ENCODE measurements around the gene ABCE1. TPM values are rescaled to one million over a fixed set of nuclear protein-coding genes. Genes with fewer than 3 reads are reported as not detected.

ABCE1 gene
- total RNA-seq, 4 donors from 2014 or later = 35.7 to 78.4 (median 42.5) TPM

DNA sequence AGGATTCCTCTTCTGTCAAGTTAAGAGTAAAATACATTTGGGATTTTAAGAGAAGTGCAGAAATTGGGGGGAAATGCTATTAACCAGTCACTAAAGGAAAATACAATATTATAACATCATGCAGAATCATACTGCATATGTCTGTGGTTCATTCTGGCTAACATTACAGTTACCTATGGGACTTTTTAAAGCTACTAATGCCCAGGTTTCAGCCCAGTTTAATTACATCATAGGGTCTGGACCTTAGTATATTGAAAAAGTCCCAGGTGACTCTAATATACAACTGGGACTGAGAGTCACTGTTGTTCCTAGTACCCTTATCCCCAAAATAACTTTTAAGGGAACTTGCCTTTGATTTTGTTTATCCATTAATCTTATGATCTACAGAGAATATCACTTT is 10.0 kb downstream of the ABCE1 start:
- TF ChIP-seq POLR2AphosphoS5 (IDR thresholded peaks at IDR 0.05) = no peak
- TF ChIP-seq EP300 (IDR thresholded peaks at IDR 0.05) = no peak
- TF ChIP-seq, protein P1, sequence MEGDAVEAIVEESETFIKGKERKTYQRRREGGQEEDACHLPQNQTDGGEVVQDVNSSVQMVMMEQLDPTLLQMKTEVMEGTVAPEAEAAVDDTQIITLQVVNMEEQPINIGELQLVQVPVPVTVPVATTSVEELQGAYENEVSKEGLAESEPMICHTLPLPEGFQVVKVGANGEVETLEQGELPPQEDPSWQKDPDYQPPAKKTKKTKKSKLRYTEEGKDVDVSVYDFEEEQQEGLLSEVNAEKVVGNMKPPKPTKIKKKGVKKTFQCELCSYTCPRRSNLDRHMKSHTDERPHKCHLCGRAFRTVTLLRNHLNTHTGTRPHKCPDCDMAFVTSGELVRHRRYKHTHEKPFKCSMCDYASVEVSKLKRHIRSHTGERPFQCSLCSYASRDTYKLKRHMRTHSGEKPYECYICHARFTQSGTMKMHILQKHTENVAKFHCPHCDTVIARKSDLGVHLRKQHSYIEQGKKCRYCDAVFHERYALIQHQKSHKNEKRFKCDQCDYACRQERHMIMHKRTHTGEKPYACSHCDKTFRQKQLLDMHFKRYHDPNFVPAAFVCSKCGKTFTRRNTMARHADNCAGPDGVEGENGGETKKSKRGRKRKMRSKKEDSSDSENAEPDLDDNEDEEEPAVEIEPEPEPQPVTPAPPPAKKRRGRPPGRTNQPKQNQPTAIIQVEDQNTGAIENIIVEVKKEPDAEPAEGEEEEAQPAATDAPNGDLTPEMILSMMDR (IDR thresholded peaks at IDR 0.05) = no peak
- no peak for TF ChIP-seq POLR2A (IDR thresholded peaks at IDR 0.05; ENCODE audit: low read depth)
- no peak overlapping the region for H3K27ac ChIP-seq (replicated peaks in 1 of 4)
- intact Hi-C loops (cut with DNase I) = no loop called here
- no peak overlapping the region for H3K4me3 ChIP-seq
- H3K4me1 ChIP-seq = peaks cover 0 to 9% (median 0%) of the 10 kb centered on the region in 4 donors
- H3K36me3 ChIP-seq = peaks cover 52 to 90% (median 67%) of the 10 kb centered on the region in 4 donors
- H3K9me3 ChIP-seq = no peaks in the 10 kb centered on the region
- DNase-seq (ENCODE audit: extremely low spot score) = no peak
- no peaks in the 10 kb centered on the region for H3K27me3 ChIP-seq

DNA sequence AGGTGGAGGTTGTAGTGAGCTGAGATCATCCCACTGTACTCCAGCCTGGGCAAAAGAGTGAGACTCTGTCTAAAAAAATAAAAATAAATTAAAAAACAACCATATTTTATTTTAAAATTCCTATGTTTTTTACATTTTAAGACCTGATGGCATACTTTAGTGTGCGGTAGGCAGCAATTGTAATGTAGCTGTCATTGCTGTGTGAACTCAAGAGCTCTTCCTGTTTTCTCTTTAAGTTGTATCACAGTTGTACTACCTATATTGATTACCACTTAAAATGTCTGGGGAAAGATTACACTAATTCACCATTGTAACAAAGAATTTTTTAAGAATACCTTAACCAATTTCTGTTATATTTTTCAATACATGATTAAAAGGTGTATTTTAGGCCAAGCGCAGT is 27.3 kb downstream of the ABCE1 start:
- H3K9me3 ChIP-seq = no peaks in the 10 kb centered on the region
- no peak for DNase-seq (ENCODE audit: extremely low spot score)
- 99% methylated on average over 2 of the region's 2 CpGs for WGBS
- intact Hi-C loops (cut with DNase I) = no loop called here
- H3K4me1 ChIP-seq = no peaks in the 10 kb centered on the region
- H3K27me3 ChIP-seq = no peaks in the 10 kb centered on the region
- no peak overlapping the region for H3K27ac ChIP-seq (replicated peaks in 1 of 4)
- no peak for TF ChIP-seq EP300 (IDR thresholded peaks at IDR 0.05)
- TF ChIP-seq, protein P1 (IDR thresholded peaks at IDR 0.05) = no peak
- TF ChIP-seq POLR2AphosphoS5 (IDR thresholded peaks at IDR 0.05) = no peak
- no peak for TF ChIP-seq POLR2A (IDR thresholded peaks at IDR 0.05; ENCODE audit: low read depth)
- H3K4me3 ChIP-seq = no peak overlapping the region
- peaks cover 44 to 96% (median 74%) of the 10 kb centered on the region in 4 donors for H3K36me3 ChIP-seq

DNA sequence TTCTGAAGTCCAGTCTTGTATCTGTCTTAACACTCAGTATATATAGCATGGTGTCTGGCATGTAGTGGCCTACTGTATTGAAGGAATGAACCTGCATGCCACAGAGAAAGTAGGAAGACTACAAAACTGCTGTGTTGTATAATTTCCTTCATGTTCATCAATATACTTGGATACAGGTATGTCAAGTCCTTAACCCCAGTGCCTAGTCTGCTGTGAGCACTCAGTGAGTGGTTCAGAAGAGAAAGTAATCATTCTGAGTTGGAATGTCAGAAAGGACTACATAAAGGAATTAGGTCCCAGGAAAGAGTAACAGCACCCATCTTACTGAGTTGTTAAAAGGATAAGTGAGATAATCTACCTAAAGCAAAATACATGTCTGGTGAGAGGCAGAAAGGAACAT is 32.0 kb downstream of the ABCE1 start:
- H3K4me3 ChIP-seq = no peak overlapping the region
- H3K27me3 ChIP-seq = no peaks in the 10 kb centered on the region
- H3K27ac ChIP-seq (replicated peaks in 1 of 4) = no peak overlapping the region
- H3K9me3 ChIP-seq = no peaks in the 10 kb centered on the region
- peaks cover 21 to 64% (median 38%) of the 10 kb centered on the region in 4 donors for H3K36me3 ChIP-seq
- peaks cover 0 to 12% (median 3%) of the 10 kb centered on the region in 4 donors for H3K4me1 ChIP-seq
- TF ChIP-seq, protein P1 (IDR thresholded peaks at IDR 0.05) = no peak
- TF ChIP-seq POLR2AphosphoS5 (IDR thresholded peaks at IDR 0.05) (no peak), POLR2A (IDR thresholded peaks at IDR 0.05; ENCODE audit: low read depth) (no peak), EP300 (IDR thresholded peaks at IDR 0.05) (no peak)
- intact Hi-C loops (cut with DNase I) = no loop called here
- DNase-seq (ENCODE audit: extremely low spot score) = no peak

DNA sequence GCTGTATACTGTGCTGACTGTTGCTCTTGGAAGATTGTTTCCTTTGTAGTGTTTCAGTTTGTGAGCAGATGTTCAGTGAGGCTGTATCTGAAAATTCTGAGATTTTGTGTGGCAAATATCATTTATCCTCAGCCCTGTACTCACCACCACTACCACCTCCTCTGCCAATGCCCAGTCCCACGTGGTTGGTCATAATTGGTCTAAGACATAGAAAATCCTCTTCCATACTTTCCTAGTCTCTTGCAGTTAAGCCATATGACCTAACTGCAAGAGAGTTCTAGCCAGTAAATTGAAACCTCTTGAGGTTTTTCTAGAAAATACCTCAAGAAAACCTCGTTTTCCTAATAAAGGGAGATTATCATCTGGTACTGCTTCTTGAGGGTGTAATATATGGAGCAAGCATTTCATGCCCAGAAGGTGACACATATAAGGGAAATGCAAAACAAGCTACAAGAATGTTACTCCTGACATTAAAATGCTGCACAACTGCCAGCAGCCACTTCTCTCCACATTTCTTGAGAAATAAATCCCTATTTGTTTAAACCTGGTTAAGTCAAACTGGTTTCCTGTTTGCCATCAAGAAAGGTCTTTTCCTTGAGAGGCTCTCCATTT is 32.8 kb downstream of the ABCE1 start:
- 71% methylated on average over 2 of the region's 2 CpGs for WGBS
- Histone ChIP-seq H3K4me1 (peaks cover 0 to 12% (median 3%) of the 10 kb centered on the region in 4 donors), H3K36me3 (peaks cover 14 to 60% (median 31%) of the 10 kb centered on the region in 4 donors), H3K27ac (replicated peaks in 1 of 4) (peak overlapping the region in 1 of 4 donors; percentile 5), H3K27me3 (no peaks in the 10 kb centered on the region), H3K9me3 (no peaks in the 10 kb centered on the region), H3K4me3 (no peak overlapping the region)
- TF ChIP-seq, protein P1 (IDR thresholded peaks at IDR 0.05) = no peak
- TF ChIP-seq POLR2AphosphoS5 (IDR thresholded peaks at IDR 0.05) (no peak), POLR2A (IDR thresholded peaks at IDR 0.05; ENCODE audit: low read depth) (no peak), EP300 (IDR thresholded peaks at IDR 0.05) (no peak)
- DNase-seq (ENCODE audit: extremely low spot score) = no peak
- intact Hi-C loops (cut with DNase I) = no loop called here

DNA sequence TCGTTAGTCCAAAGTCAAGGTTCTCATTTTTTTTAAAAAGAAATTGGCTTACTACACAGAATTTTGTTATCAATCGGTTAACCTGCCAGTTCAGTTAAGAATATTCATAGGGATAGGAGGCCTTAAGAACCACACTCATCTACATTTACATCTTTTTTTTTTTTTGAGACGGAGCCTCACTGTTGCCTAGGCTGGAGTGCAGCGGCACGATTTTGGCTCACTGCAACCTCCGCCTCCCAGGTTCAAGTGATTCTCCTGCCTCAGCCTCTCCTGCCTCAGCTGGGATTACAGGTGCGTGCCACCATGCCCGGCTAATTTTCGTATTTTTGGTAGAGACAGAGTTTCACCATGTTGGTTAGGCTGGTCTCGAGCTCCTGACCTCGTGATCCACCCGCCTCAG is 33.7 kb downstream of the ABCE1 start:
- intact Hi-C loops (cut with DNase I) = no loop called here
- no peak overlapping the region for H3K27ac ChIP-seq (replicated peaks in 1 of 4)
- H3K4me3 ChIP-seq = no peak overlapping the region
- DNase-seq (ENCODE audit: extremely low spot score) = no peak
- peaks cover 0 to 12% (median 3%) of the 10 kb centered on the region in 4 donors for H3K4me1 ChIP-seq
- 95% methylated on average over 12 of the region's 12 CpGs for WGBS
- TF ChIP-seq, protein P1 (IDR thresholded peaks at IDR 0.05) = no peak
- TF ChIP-seq EP300 (IDR thresholded peaks at IDR 0.05) (no peak), POLR2A (IDR thresholded peaks at IDR 0.05; ENCODE audit: low read depth) (no peak), POLR2AphosphoS5 (IDR thresholded peaks at IDR 0.05) (no peak)
- peaks cover 4 to 54% (median 24%) of the 10 kb centered on the region in 4 donors for H3K36me3 ChIP-seq
- H3K27me3 ChIP-seq = no peaks in the 10 kb centered on the region
- H3K9me3 ChIP-seq = no peaks in the 10 kb centered on the region

Measured in esophagus muscularis mucosa (tissue), 4 donors.